Activated T-cell treated with anti-CD3 and anti-CD28 coated beads, Interleukin-2, amount 50 U/mL, for 24 hours (primary cell): Measurements from ENCODE around the gene AK5.
"Not testable (repeated sequence)": the region's sequence is repeated elsewhere in the genome, so short reads cannot be mapped to it uniquely, and the experiment has no call there.

Source experiments
- DNase-seq: peaks from one replicate; pipeline ENCODE4 v3.0.0-alpha.2; 2020
- H3K27ac Mint-ChIP-seq: 2 replicates; pipeline ENCODE4 v1.8.0; 2020; ENCODE audit warnings: mild to moderate bottlenecking, mixed read lengths
- H3K27me3 Mint-ChIP-seq: 2 replicates; pipeline ENCODE4 v1.8.0; 2020; ENCODE audit warnings: mixed read lengths
- H3K36me3 Mint-ChIP-seq: 2 replicates; pipeline ENCODE4 v1.8.0; 2020; ENCODE audit warnings: low read depth, mixed read lengths
- H3K4me1 Mint-ChIP-seq: 2 replicates; pipeline ENCODE4 v1.8.0; 2020; ENCODE audit warnings: low read depth, mixed read lengths
- H3K4me3 Mint-ChIP-seq: 2 replicates; pipeline ENCODE4 v1.8.0; 2020; ENCODE audit warnings: mild to moderate bottlenecking, moderate library complexity, mixed read lengths
- H3K9me3 Mint-ChIP-seq: 2 replicates; pipeline ENCODE4 v1.8.0; 2020; ENCODE audit warnings: mixed read lengths

Gene AK5

GRCh38 chr1:77310924-77311323 is 29.1 kb downstream of the AK5 start:
- Mint-ChIP-seq H3K27ac (peak overlapping the region; percentile 2), H3K36me3 (peaks cover 1% of the 10 kb centered on the region), H3K27me3 (no peaks in the 10 kb centered on the region), H3K4me3 (no peak overlapping the region), H3K4me1 (peaks cover 59% of the 10 kb centered on the region), H3K9me3 (no peaks in the 10 kb centered on the region)
- DNase-seq, result no peak

- H3K36me3 Mint-ChIP-seq, H3K9me3 Mint-ChIP-seq, H3K27me3 Mint-ChIP-seq, H3K4me3 Mint-ChIP-seq: not testable (repeated sequence)
- Mint-ChIP-seq H3K4me1 (peaks cover 51% of the 10 kb centered on the region), H3K27ac (peak overlapping the region; percentile 23)
- peak; percentile 31 for DNase-seq
These were observed 30.5 kb downstream of the AK5 start for GRCh38 chr1:77312364-77312763.

GRCh38 chr1:77313491-77313890 is 31.7 kb downstream of the AK5 start:
- Mint-ChIP-seq H3K4me3 (no peak overlapping the region), H3K27me3 (no peaks in the 10 kb centered on the region), H3K36me3 (no peaks in the 10 kb centered on the region), H3K4me1 (peaks cover 42% of the 10 kb centered on the region), H3K27ac (no peak overlapping the region), H3K9me3 (no peaks in the 10 kb centered on the region)
- peak; percentile 46 for DNase-seq

GRCh38 chr1:77316006-77316405 is 34.2 kb downstream of the AK5 start:
- Mint-ChIP-seq H3K9me3 (no peaks in the 10 kb centered on the region), H3K4me1 (peaks cover 27% of the 10 kb centered on the region), H3K27ac (no peak overlapping the region), H3K4me3 (no peak overlapping the region), H3K36me3 (no peaks in the 10 kb centered on the region), H3K27me3 (no peaks in the 10 kb centered on the region)
- DNase-seq, result no peak

GRCh38 chr1:77316966-77317365 is 35.1 kb downstream of the AK5 start:
- no peak for DNase-seq
- Mint-ChIP-seq H3K9me3 (no peaks in the 10 kb centered on the region), H3K27ac (no peak overlapping the region), H3K27me3 (no peaks in the 10 kb centered on the region), H3K4me3 (no peak overlapping the region), H3K4me1 (peaks cover 18% of the 10 kb centered on the region), H3K36me3 (no peaks in the 10 kb centered on the region)

GRCh38 chr1:77319036-77319705 is 37.4 kb downstream of the AK5 start:
- Mint-ChIP-seq H3K4me3 (no peak overlapping the region), H3K27me3 (no peaks in the 10 kb centered on the region), H3K4me1 (peaks cover 4% of the 10 kb centered on the region), H3K36me3 (no peaks in the 10 kb centered on the region), H3K9me3 (no peaks in the 10 kb centered on the region), H3K27ac (no peak overlapping the region)
- no peak for DNase-seq

GRCh38 chr1:77322061-77322900 is 40.5 kb downstream of the AK5 start:
- Mint-ChIP-seq H3K36me3 (no peaks in the 10 kb centered on the region), H3K27me3 (no peaks in the 10 kb centered on the region), H3K27ac (no peak overlapping the region), H3K4me3 (no peak overlapping the region), H3K4me1 (peaks cover 5% of the 10 kb centered on the region), H3K9me3 (no peaks in the 10 kb centered on the region)
- DNase-seq, result no peak

- H3K4me1 Mint-ChIP-seq, result peaks cover 13% of the 10 kb centered on the region
- H3K27me3 Mint-ChIP-seq, result no peaks in the 10 kb centered on the region
- no peak overlapping the region for H3K4me3 Mint-ChIP-seq
- H3K27ac Mint-ChIP-seq, result no peak overlapping the region
- H3K9me3 Mint-ChIP-seq, result peaks cover 11% of the 10 kb centered on the region
- peaks cover 14% of the 10 kb centered on the region for H3K36me3 Mint-ChIP-seq
- DNase-seq, result no peak
These were observed 51.7 kb downstream of the AK5 start for GRCh38 chr1:77333501-77333900.

- H3K4me3 Mint-ChIP-seq, result no peak overlapping the region
- H3K9me3 Mint-ChIP-seq, result peaks cover 11% of the 10 kb centered on the region
- no peaks in the 10 kb centered on the region for H3K4me1 Mint-ChIP-seq
- H3K36me3 Mint-ChIP-seq, result peaks cover 30% of the 10 kb centered on the region
- no peak overlapping the region for H3K27ac Mint-ChIP-seq
- no peaks in the 10 kb centered on the region for H3K27me3 Mint-ChIP-seq
- no peak for DNase-seq
These were observed 54.9 kb downstream of the AK5 start for GRCh38 chr1:77336729-77337128.

GRCh38 chr1:77339326-77339725 is 57.5 kb downstream of the AK5 start:
- H3K27me3 Mint-ChIP-seq, result no peaks in the 10 kb centered on the region
- peaks cover 2% of the 10 kb centered on the region for H3K4me1 Mint-ChIP-seq
- no peak overlapping the region for H3K4me3 Mint-ChIP-seq
- peaks cover 26% of the 10 kb centered on the region for H3K36me3 Mint-ChIP-seq
- no peak overlapping the region for H3K27ac Mint-ChIP-seq
- no peak for DNase-seq
- H3K9me3 Mint-ChIP-seq, result peaks cover 8% of the 10 kb centered on the region

- Mint-ChIP-seq H3K27ac (no peak overlapping the region), H3K4me1 (peaks cover 2% of the 10 kb centered on the region), H3K36me3 (peaks cover 20% of the 10 kb centered on the region), H3K4me3 (no peak overlapping the region), H3K27me3 (no peaks in the 10 kb centered on the region), H3K9me3 (no peaks in the 10 kb centered on the region)
- no peak for DNase-seq
These were observed 59.4 kb downstream of the AK5 start for GRCh38 chr1:77341195-77341594.

GRCh38 chr1:77342745-77343144 is 60.9 kb downstream of the AK5 start:
- no peak for DNase-seq
- Mint-ChIP-seq H3K4me3 (no peak overlapping the region), H3K9me3 (no peaks in the 10 kb centered on the region), H3K36me3 (peaks cover 17% of the 10 kb centered on the region), H3K27me3 (no peaks in the 10 kb centered on the region), H3K4me1 (peaks cover 15% of the 10 kb centered on the region), H3K27ac (no peak overlapping the region)

- peaks cover 5% of the 10 kb centered on the region for H3K36me3 Mint-ChIP-seq
- peaks cover 30% of the 10 kb centered on the region for H3K4me1 Mint-ChIP-seq
- H3K27me3 Mint-ChIP-seq, result no peaks in the 10 kb centered on the region
- DNase-seq, result no peak
- no peak overlapping the region for H3K4me3 Mint-ChIP-seq
- H3K9me3 Mint-ChIP-seq, result no peaks in the 10 kb centered on the region
- H3K27ac Mint-ChIP-seq, result peak overlapping the region; percentile 12
These were observed 65.8 kb downstream of the AK5 start for GRCh38 chr1:77347646-77348045.

GRCh38 chr1:77348549-77348948 is 66.7 kb downstream of the AK5 start:
- H3K4me1 Mint-ChIP-seq, result peaks cover 32% of the 10 kb centered on the region
- H3K36me3 Mint-ChIP-seq, result peaks cover 5% of the 10 kb centered on the region
- no peak for DNase-seq
- no peak overlapping the region for H3K4me3 Mint-ChIP-seq
- H3K9me3 Mint-ChIP-seq, result no peaks in the 10 kb centered on the region
- no peaks in the 10 kb centered on the region for H3K27me3 Mint-ChIP-seq
- no peak overlapping the region for H3K27ac Mint-ChIP-seq

GRCh38 chr1:77349275-77349674 is 67.5 kb downstream of the AK5 start:
- H3K27ac Mint-ChIP-seq, result no peak overlapping the region
- H3K36me3 Mint-ChIP-seq, result peaks cover 5% of the 10 kb centered on the region
- H3K9me3 Mint-ChIP-seq, result no peaks in the 10 kb centered on the region
- DNase-seq, result no peak
- peaks cover 36% of the 10 kb centered on the region for H3K4me1 Mint-ChIP-seq
- H3K4me3 Mint-ChIP-seq, result no peak overlapping the region
- no peaks in the 10 kb centered on the region for H3K27me3 Mint-ChIP-seq
